Right cardiac atrium (tissue), 5 donors: Measurements from ENCODE around the gene WASHC4. TPM values are rescaled to one million over a fixed set of nuclear protein-coding genes. Genes with fewer than 3 reads are reported as not detected.
"Not testable (repeated sequence)": the region's sequence is repeated elsewhere in the genome, so short reads cannot be mapped to it uniquely, and the experiment has no call there.

Experiments
- ATAC-seq, 2 donors: fragments of 200-7000 bp; cut with Tn5 transposase; one replicate each; pipeline versions ENCODE4 v1.8.0 to v1.9.1; 2020; ENCODE audit warnings: moderate library complexity in 2 of 2, mild to moderate bottlenecking in 1 of 2
- DNase-seq, 3 donors: peaks; one replicate each; pipeline ENCODE4 v3.0.0-alpha.2; 2020
- H3K27ac ChIP-seq: one replicate; pipeline ENCODE4 v1.5.1; 2013; ENCODE audit warnings: mild to moderate bottlenecking, low read length, control low read depth, moderate library complexity
- H3K27me3 ChIP-seq: one replicate; pipeline ENCODE4 v1.6.1; 2013; ENCODE audit not compliant: control insufficient read depth, insufficient read depth
- H3K4me1 ChIP-seq: one replicate; pipeline ENCODE4 v1.6.1; 2013; ENCODE audit warnings: low read length; ENCODE audit not compliant: control insufficient read depth, insufficient read depth
- H3K4me3 ChIP-seq: one replicate; pipeline ENCODE4 v1.5.1; 2013; ENCODE audit warnings: low read length, control low read depth
- H3K9me3 ChIP-seq: one replicate; pipeline ENCODE4 v1.6.1; 2013; ENCODE audit warnings: low read length; ENCODE audit not compliant: control insufficient read depth
- WGBS: extraction: QIAGEN DNeasy Blood & Tissue Kit; methylation state at CpG from one replicate; pipeline ENCODE4 v1.1.7; 2013; 5-methylcytosine and 5-hydroxymethylcytosine counted together
- intact Hi-C, 4 donors: fragments of 100-400 bp; cut with DNase I; formaldehyde crosslinking; loops; one replicate each; pipeline versions ENCODE4 v1.11.0 to v1.14.0; 2022 to 2023
- polyA plus RNA-seq: library from polyadenylated mRNA; stranded (reverse); fragments of 200-250 nt; gene quantifications from one replicate; pipeline ENCODE4 v1.2.3, GENCODE V29; 2013
- total RNA-seq, 4 donors: library from RNA; stranded (reverse); fragmentation: NEBNext Ultra II Directional; extraction: Animal tissue kit (Norgen Biotek cat#: 25700); gene quantifications; one replicate each; pipeline ENCODE4 v1.2.1, GENCODE V29; 2021
- donor health status: healthy with polysubstance abuse.
- donor health status: DM: no; HTN: yes; CAD: no.
- donor health status: DM: no; HTN: no; CAD: no.
- donor health status: DM: no; HTN: yes; CAD: no; lungs with severe emphysema.
- donor health status: DM: yes; HTN: yes; CAD: no.

WASHC4 gene
- total and polyA plus RNA-seq, 5 donors = 9.5 to 29.9 (median 26.5) TPM

DNA sequence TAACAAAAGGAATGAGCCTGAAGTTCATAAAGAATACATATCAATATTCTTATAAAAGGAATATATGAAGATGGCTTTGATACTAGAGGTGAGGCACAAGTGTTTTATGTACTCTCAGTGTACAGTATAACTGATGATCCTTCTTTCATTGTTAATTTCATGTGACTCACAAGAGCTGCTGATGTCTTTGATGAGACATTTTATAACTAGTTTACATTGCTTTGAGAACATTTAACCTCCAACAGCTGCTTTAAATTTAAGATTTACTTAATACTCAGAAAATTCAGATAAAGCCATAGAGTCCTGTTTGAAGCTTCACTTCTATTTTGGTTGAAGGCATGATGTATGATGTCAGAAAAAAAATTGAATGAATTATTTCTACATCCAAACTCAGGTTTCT, 59.8 kb downstream of the WASHC4 start:
- DNase-seq (no peak), ATAC-seq (no peak)
- Histone ChIP-seq H3K27ac (no peak overlapping the region), H3K4me1 (no peaks in the 10 kb centered on the region), H3K27me3 (no peaks in the 10 kb centered on the region), H3K4me3 (no peak overlapping the region), H3K9me3 (no peaks in the 10 kb centered on the region)
- intact Hi-C loops = no loop called here

DNA sequence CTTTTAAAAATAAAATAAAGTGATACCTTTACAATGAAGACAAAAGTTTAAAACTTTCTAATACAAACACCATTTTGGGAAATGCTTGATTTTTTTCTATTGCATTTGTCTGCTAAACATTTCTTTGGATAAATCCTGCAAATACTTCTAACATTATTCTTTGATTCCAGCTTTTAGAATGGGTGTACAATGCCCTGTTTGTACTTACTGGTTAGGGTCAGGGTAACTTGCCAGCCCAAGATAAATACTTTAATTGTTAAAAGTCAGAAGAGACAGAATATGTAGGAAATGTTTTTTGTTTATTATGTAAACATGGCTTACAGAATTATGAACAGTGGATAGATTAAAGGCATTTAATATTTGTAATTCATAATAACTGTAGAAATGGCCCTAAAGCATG, 60.5 kb downstream of the WASHC4 start:
- no peak overlapping the region for H3K27ac ChIP-seq
- no peaks in the 10 kb centered on the region for H3K9me3 ChIP-seq
- no peak overlapping the region for H3K4me3 ChIP-seq
- no peak for ATAC-seq
- H3K27me3 ChIP-seq = no peaks in the 10 kb centered on the region
- intact Hi-C loops = no loop called here
- H3K4me1 ChIP-seq = no peaks in the 10 kb centered on the region
- DNase-seq = no peak

DNA sequence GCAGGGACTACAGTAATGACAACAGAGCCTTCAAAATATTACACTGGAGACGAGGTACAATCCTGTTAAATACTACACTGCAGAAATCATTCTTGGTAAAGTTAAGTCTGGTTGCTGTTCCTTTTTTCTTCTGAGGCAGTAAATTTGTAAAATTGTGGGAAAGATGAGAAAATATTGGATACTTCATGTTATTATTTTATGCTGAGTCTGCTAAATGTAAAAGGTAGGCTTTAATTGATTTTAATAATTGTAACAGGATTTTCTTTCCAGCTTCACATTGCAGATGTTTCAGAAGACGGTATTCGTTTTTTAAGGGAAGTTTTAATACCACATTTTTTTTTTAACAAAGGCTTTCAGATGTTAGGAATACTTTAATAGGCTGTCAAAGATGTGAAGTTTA, 62.6 kb downstream of the WASHC4 start:
- no peaks in the 10 kb centered on the region for H3K4me1 ChIP-seq
- H3K9me3 ChIP-seq = no peaks in the 10 kb centered on the region
- no peaks in the 10 kb centered on the region for H3K27me3 ChIP-seq
- intact Hi-C loops = loop anchor here in 1 of 4 donors (10.0 kb wide), 1 partner anchor 215 kb away; no protein-coding TSS in a partner anchor
- no peak overlapping the region for H3K27ac ChIP-seq
- DNase-seq (no peak), ATAC-seq (no peak)
- WGBS = 91% methylated on average over 3 of the region's 3 CpGs
- H3K4me3 ChIP-seq = no peak overlapping the region

DNA sequence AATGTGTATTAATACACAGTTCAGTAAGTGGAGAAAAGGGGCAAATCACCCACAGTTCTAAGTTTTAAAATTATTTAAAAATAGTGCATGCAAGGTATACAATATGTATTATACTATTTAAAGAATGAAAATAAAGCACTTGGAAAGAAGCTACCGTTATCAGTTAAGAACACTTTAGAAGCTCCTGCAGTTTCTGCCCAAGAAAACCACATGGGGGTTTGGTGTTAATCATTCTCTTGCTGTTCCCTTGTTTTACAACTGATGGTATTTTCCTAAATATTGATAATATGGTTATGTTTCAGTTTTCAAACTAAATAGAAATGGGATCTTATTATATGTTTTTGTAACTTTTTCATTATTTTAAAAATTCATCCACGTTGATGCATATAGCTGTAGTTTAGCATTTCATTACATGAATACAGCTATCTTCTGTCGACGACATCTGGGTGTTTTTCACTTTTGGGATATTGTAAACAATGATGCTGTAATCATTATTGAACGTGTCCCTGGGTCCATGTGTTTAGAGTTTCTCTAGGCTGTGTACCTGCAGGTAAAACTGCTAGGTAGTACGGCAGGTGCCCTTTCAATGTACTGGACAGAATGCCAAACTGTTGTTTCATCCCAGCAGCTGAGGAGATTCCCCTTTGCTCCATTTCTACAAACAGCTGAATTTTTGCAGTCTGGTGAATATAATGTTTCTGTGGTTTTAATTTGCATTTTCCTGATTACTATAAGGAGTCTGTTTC, 64.3 kb downstream of the WASHC4 start:
- WGBS = 78% methylated on average over 6 of the region's 6 CpGs
- no peaks in the 10 kb centered on the region for H3K4me1 ChIP-seq
- no peak for ATAC-seq
- no peak for DNase-seq
- no peak overlapping the region for H3K4me3 ChIP-seq
- H3K27me3 ChIP-seq = no peaks in the 10 kb centered on the region
- no peaks in the 10 kb centered on the region for H3K9me3 ChIP-seq
- H3K27ac ChIP-seq = no peak overlapping the region
- intact Hi-C loops = loop anchor here in 1 of 4 donors (10.0 kb wide), 1 partner anchor 213 kb away; no protein-coding TSS in a partner anchor

DNA sequence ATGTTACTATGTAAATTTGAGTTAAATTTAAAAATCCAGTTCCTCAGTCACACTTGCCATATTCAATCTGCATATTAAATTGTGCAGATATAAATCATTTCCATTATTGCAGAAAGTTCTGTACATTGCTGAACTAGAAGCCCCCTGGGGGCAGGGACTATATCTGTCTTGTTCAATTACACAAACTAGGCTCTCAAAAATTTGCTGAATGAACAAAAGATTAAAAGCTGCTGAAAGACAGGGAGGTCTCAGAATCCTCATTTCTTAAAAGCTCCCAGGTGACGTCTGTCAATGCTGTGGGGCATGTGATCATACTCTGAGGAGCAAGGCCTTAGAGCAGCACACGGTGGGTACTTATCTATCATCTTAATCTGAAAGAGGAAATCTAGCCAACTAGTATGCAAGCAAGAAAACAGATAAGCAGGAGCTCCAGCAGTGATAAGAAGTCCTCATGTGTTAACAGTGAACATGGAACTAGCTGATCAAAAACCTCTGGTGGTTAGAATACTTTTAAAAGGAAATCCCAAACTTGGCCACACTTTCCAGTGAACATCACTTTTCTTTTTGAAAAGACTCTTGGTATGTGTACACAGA, 68.0 kb downstream of the WASHC4 start:
- intact Hi-C loops = loop anchor here in 1 of 4 donors (10.0 kb wide), 1 partner anchor 209 kb away; no protein-coding TSS in a partner anchor
- Histone ChIP-seq H3K4me3 (no peak overlapping the region), H3K9me3 (no peaks in the 10 kb centered on the region), H3K27ac (no peak overlapping the region), H3K4me1 (no peaks in the 10 kb centered on the region), H3K27me3 (no peaks in the 10 kb centered on the region)
- ATAC-seq (no peak), DNase-seq (no peak)
- 59% methylated on average over 2 of the region's 2 CpGs for WGBS

DNA sequence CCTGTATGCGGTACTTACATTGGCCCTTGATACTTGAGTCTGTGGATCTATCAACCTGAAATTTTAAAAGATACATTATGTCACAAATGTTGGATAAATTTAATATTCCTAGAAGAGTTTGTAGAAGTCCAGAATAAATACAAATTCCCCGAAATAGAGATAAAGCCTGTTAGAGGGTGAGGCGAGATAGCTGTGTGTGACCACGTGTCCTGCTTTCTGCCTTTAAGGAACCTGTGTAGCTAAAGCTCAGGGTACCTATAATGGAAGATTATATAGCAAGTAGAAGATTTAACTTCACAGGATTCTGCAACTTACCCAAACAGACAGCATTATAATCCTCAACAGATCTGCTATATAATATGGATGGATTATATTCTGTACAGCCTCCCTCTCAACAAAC, 69.7 kb downstream of the WASHC4 start:
- H3K27me3 ChIP-seq = no peaks in the 10 kb centered on the region
- no peak for ATAC-seq
- H3K9me3 ChIP-seq = no peaks in the 10 kb centered on the region
- DNase-seq = no peak
- intact Hi-C loops = loop anchor here in 1 of 4 donors (10.0 kb wide), 1 partner anchor 208 kb away; no protein-coding TSS in a partner anchor
- H3K27ac ChIP-seq = no peak overlapping the region
- WGBS = 81% methylated on average over 4 of the region's 4 CpGs
- H3K4me3 ChIP-seq = no peak overlapping the region
- H3K4me1 ChIP-seq = no peaks in the 10 kb centered on the region

DNA sequence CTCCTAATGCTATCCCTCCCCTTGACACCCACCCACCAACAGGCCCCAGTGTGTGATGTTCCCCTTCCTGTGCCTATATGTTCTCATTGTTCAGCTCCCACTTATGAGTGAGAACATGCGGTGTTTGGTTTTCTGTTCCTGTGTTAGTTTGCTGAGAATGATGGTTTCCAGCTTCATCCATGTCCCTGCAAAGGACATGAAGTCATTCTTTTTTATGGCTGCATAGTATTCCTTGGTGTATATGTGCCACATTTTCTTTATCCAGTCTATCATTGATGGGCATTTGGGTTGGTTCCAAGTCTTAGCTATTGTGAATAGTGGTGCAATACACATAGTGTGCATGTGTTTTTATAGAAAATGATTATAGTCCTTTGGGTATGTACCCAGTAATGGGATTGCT, 71.6 kb downstream of the WASHC4 start:
- H3K4me1 ChIP-seq, H3K27me3 ChIP-seq, H3K9me3 ChIP-seq, H3K4me3 ChIP-seq, H3K27ac ChIP-seq, ATAC-seq, DNase-seq: not testable (repeated sequence)
- intact Hi-C loops = loop anchor here in 1 of 4 donors (10.0 kb wide), 1 partner anchor 206 kb away; no protein-coding TSS in a partner anchor
- 100% methylated on average over 1 of the region's 1 CpG for WGBS

DNA sequence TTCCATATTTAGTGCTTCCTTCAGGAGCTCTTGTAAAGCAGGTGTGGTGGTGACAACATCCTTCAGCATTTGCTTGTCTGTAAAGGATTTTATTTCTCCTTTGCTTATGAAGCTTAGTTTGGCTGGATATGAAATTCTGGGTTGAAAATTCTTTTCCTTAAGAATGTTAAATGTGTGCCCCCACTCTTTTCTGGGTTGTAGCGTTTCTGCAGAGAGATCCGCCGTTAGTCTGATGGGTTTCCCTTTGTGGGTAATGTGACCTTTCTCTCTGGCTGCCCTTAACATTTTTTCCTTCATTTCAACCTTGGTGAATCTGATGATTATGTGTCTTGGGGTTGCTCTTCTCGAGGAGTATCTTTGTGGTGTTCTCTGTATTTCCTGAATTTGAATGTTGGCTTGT, 75.9 kb downstream of the WASHC4 start:
- H3K9me3 ChIP-seq, ATAC-seq, H3K4me1 ChIP-seq, intact Hi-C loops, H3K4me3 ChIP-seq, DNase-seq, H3K27ac ChIP-seq, H3K27me3 ChIP-seq: not testable (repeated sequence)
- WGBS = 99% methylated on average over 4 of the region's 4 CpGs

DNA sequence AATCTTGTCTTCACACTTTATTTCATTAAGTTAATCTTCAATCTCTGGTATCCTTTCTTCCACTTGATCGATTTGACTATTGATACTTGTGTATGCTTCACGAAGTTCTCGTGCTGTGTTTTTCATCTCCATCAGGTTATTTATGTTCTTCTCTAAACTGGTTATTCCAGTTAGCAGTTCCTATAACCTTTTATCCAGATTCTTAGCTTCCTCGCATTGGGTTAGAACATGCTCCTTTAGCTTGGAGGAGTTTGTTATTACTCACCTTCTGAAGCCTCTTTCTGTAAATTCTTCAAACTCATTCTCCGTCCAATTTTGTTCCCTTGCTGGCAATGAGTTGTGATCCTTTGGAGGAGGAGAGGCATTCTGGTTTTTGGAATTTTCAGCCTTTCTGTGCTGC, 76.4 kb downstream of the WASHC4 start:
- WGBS = 98% methylated on average over 5 of the region's 5 CpGs
- H3K27me3 ChIP-seq, ATAC-seq, intact Hi-C loops, H3K4me3 ChIP-seq, H3K4me1 ChIP-seq, DNase-seq, H3K27ac ChIP-seq, H3K9me3 ChIP-seq: not testable (repeated sequence)

DNA sequence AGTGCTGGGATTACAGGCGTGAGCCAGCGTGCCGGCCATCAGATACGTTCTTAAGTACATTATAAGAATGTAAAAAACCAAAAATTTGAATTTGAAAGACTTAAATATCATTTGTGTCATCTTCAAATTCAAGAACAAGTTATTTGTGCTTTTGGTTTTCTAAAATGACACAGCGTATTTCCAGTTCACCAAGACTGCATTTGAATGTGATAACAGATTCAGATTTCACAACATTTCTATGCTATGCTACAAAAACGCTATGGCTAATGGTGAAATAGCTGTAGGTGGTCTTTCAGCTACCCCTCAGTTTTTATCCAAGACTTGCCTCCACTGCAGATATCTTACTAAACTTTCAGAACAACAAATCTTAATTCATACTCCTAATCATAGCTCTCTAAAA, 81.8 kb downstream of the WASHC4 start:
- H3K27me3 ChIP-seq = no peaks in the 10 kb centered on the region
- no peak overlapping the region for H3K4me3 ChIP-seq
- ATAC-seq (no peak), DNase-seq (no peak)
- no peaks in the 10 kb centered on the region for H3K4me1 ChIP-seq
- no peaks in the 10 kb centered on the region for H3K9me3 ChIP-seq
- WGBS = 80% methylated on average over 6 of the region's 6 CpGs
- no peak overlapping the region for H3K27ac ChIP-seq
- intact Hi-C loops = no loop called here

DNA sequence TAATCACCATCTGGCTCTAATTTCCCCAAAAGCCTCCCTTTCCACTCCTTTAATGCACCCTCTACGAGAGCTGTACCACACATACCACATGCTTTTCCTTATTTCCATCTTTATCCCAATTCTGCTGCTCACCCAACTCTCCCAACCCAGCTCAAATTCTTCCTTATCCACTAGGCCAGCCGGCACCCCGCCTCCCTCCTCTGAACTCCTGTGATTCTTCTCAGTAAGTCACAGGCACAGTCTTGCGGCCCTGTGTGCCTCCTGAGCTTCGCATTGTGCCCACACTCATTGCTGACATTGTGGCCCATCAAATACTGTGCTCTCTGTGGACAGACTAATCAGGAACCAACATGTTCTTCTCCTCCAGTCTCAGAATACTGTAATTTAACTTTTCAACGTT, 83.0 kb downstream of the WASHC4 start:
- H3K27me3 ChIP-seq = no peaks in the 10 kb centered on the region
- DNase-seq (no peak), ATAC-seq (no peak)
- H3K27ac ChIP-seq = no peak overlapping the region
- no peaks in the 10 kb centered on the region for H3K9me3 ChIP-seq
- no peak overlapping the region for H3K4me3 ChIP-seq
- intact Hi-C loops = no loop called here
- no peaks in the 10 kb centered on the region for H3K4me1 ChIP-seq
- 91% methylated on average over 6 of the region's 6 CpGs for WGBS
